HG03139 (cell line): ENCODE data around the gene USH2A.

Source experiments
- ATAC-seq: cut with Tn5 transposase; IDR thresholded peaks from one replicate; pipeline ENCODE4 v1.9.1; 2021; ENCODE audit not compliant: unreplicated experiment

USH2A gene

DNA sequence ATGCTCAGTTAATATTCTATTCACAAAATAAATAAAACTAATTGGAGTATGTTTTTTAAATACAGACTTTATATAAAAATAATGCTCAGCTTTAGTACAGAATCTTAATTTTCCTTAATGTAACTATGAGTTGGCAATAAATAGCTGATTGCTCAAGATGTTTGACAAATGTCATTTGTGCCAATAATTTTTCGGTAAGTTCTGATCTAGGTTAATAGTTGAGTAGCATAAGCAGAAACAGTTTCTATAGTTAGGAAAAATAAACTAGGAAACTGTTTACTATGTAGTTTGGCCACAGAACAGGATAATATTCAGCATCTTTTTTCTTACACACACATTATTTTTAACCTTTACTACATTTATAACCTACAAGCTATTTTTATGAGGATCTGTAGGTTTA lies 815.8 kb downstream of the USH2A start:
- no peak for ATAC-seq

DNA sequence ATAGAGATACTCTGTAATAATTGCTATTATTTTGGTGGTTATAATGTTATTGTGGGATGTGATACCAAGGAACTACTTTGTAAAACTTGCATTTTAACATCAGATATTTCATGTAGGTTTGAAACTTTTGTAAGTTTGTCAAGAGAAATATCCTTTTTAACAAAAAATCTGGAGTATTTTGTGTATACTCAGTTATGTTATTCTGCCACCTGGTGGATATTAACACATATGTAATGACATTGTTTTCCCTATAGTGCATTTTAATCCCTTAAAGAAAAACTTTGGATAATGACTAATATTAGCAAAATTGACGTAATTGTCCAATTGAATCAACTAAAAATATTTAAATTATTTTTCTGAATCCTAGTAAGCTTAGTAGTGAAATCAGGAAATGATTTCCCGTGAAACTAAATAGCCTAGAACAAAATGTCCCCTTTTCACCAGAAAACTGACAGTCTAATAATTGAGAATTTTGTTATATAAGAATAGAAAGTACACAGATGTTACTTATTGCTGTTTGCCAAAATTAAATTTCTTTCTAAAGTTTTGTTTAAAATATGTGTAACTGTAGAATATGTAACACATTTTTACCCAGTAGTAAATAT lies 816.6 kb downstream of the USH2A start:
- ATAC-seq = no peak

DNA sequence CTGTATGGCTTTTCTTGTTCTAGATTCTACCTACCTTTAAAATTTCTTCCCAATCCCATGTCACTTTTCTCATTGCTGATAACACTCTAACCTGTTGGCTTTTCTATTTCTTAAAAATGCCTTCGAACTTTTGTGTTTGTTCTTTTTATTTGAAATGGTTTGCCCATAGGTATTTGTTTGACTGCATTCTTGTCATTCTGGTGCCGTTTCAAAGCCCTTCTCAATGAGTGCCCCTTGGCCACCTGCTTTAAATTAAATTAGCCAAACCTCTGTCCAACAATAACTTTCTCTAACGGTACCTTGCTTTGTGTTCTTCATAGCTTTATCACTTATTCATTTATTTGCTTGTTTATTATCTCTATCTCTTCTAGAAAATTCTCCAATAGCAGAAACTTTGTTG lies 817.2 kb downstream of the USH2A start:
- no peak for ATAC-seq

DNA sequence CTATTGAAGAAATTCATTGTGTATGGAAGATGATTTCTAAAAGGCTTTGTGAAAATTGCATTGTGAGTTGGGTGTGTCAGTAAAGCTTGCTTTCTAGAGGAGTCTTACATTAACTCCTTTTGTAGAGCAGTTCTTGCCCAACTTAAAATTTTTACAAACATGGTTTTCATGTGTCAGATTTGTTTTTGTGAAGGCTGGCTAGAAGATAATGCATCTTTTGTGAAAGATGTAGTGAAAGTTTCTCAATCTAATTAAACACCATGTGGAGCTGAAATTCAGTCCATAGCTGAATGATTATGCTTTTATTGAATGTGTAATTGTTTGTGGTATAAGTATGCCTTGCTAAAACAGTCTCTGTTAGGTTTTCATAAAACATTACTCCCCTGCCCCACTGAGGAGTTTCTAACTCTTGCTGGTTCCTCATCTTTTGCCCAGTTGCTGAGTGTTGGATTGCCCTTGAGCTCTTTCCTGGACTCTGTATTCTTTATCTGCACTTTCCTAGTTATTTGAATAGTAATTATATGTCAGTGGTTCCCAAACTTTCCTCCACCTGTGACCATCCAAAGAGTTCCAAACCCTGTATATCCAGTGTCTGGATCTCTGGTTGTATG lies 818.1 kb downstream of the USH2A start:
- ATAC-seq = no peak

DNA sequence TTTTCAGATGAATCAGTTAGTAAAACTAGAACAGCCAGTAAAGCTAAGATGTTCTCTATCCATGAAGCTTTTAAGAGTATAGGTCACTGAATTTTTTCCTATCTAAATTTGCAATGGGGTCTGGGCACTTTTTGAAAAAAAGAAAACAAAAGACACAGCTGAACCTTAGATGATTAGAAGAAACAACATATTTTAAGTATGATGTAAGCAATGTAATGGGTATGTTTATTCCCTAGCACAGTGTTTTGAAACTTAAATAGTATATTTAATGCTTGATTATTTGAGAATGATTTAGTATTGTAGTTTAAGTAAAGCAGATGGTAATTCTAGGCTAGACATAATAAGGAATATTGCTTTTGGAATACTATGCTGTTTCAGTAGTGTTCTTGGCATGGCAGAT lies 819.9 kb downstream of the USH2A start:
- no peak for ATAC-seq

DNA sequence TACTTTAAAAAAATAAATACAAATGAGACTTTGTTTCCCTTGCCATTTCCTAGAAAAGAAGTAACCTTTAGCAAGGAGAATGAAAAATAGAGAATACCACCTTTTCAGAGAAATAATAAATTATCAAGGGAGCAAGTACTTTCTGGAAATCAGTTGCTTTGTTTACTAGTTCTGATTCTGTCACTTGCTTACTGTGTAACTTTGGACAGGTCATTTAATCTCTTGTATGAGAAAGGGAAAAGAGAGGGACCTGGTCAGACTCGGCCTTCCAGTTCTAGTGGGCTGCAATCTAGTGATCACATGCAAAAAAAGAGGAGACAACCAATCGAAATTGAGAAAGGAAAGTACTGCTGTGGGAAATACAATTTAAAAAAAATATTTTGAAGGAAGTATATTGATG lies 822.0 kb downstream of the USH2A start:
- ATAC-seq = no peak

DNA sequence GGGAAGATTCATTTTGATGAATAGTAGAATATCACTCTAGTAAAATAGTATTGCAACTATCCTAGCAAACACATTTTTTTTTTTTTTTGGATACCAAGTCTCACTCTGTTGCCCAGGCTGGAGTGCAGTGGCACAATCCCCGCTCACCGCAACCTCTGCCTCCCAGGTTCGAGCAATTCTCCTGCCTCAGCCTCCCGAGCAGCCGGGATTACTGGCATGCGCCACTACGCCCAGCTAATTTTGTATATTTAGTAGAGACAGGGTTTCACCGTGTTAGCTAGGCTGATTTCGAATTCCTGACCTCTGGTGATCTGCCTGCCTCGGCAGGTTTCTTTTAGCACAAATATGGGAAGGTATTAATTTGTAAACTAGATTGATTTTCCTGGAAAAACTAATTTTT lies 822.4 kb downstream of the USH2A start:
- no peak for ATAC-seq

DNA sequence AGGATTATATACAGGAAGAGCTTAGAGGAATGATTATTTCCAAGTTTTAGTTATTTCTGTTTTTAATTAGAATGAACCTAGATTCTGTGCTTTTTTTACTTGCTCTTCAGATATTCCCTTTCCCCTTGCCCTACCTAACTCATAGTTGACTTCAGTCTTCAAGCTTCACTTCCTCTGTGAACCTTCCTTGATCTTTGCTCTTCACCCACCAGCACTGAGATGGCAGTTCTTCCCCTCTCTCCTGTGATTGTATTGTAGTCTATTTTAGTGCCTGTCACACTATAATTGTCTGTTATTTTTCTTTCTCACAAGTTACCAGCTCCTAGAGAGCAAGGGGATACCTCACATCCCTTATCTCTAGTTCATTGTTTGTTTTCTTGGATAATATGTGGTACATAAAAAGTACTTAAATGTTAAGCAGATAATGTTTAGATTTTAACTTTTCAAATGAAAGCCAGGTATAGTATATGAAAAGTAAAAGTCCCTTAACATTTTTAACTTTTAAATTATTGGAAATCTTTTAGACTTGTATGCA lies 822.9 kb downstream of the USH2A start:
- no peak for ATAC-seq

DNA sequence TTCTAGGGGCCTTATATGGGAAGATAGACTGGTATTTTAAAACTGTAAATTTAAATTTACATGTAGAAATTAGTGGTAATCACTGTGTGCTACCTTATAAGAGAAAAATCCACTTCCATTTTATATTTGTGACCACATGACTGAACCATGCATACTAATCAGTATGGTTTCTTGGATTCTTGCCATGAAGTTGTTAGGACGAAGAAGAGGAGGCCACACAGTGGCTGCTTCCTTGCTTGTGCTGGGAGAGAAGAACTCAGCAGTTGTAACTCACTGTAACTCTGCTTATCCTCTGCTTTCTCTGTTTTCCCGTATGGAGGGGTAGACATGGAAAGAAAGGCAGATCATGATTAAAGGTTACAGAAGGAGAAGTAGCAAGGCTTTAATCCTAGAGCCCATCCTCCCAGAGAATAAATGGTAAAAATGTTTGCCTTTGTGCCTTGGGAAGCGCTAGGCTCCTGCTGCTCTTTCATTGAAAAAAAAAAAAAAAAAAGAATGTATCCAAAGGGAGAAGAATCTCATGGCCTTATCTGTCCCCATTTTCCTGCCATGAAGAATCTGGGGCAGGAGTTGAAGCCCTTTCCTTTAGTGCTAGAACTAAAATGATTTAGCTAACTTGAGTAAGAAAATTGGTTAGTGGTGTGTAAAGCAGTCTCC lies 823.7 kb downstream of the USH2A start:
- ATAC-seq = no peak

DNA sequence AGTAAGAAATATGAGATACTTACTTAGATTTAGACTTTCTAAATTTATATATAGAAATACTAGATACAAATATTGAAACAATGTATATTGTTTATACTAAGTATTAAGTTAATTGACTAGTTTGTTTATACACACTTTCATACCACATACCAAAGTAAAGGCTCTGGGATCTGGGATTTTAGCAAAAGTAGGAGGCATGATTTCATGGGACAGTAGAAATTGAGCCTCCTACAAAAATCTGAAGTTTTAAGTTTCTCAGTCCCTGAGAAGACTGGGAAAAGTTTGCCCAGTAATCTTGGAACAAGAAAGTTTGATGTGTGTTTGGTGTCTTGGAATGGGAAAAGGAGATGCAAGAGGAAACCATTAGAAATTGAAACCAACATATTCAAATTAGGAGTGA lies 825.3 kb downstream of the USH2A start:
- ATAC-seq = no peak

DNA sequence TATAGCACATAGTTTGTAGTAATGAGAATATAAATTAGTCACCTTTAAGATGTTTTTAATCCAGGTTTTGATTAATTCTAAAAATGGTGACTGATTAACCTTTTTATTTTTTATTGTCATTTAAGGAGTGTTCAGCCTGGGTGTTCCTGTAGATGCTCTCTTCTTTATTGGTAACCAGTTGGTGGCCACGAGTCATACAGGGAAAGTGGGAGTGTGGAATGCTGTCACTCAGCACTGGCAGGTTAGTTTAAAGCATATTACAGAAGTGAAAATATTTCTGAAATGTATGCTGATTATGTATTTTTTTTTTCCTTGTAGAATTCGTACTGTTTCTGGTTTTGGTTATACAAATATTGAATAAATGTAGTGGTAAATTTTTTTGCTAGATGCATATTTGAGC lies 828.0 kb downstream of the USH2A start:
- no peak for ATAC-seq

DNA sequence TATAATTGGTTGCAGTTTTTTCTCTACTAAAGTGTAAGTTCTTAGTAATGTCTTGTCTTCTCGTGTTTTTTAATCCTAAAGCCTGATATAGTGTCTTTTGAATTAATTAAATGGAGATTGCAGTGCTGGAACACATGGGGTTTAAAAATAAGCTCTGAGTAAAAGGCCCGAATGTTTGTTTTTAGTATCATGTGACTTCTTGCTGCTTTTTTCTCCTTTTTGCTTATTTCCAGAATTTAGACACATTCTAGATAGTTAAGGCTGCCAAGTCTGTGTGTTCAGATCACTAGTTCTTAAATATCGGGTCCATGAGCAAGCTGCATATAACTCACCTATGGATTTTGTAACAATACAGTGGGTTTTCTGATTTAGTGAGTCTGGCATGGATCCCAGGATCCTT lies 828.6 kb downstream of the USH2A start:
- ATAC-seq = no peak

DNA sequence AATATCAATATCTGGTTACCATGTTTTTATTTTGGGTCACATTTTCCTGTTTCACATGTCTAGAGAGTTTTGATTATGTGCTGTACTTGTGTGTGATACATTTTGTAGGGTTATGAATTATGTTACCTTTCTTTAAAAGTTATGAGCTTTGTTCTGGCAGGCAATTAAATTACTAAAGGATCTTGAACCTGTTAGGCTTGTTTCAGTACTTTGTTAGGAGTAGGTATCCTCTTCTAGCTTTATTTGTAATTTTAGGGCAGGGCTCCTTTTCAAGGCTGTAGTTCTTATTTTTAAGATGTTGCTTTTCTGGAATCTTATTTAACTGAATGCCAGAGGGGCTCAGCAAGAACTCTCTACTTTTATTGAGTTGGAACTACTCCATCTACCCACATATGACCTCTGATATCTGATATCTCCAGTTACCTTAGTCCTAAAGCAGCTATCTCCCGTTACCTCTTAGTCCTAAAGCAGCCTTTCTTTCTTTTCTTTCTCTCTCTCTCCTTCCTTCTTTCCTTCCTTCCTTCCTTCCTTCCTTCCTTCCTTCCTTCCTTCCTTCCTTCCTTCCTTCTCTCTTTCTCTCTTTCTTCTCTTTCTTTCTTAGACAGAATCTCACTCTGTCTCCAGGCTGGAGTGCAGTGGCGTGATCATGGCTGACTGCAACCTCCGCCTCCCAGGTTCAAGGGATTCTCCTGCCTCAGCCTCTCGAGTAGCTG lies 832.3 kb downstream of the USH2A start:
- ATAC-seq = no peak

DNA sequence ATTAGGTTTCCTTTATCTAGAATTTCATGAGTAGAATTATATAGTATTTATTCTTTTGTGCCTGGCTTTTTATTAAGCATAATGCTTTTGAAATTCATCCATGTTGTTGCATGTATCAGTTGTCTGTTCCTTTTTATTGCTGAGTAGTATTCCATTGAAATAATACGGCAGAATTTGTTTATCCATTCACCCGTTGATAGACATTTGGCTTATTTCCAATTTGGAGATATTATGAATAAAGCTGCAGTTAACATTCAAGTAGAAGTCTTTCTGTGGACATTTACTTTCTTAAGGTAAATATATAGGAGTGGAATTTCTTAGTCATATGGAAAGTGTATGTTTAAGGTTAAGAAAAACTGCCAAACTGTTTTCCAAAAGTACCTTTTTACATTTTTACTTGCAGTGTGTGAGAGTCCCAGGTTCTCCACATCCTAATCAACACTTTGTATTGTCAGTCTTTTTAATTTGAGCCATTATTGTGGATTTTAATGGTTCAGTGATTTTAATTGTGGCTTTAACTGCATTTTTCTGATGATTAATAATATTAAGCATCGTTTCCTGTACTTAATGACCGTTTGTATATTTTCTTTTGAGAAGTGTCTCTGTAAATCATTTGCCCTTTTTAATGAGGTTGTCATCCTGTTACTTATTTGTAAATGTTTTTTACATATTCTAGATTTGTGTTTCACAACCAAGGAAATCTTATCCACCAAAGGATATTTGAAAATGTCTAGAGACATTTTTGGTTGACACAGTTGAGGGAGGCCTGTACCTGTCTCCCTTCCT lies 833.4 kb downstream of the USH2A start:
- no peak for ATAC-seq

DNA sequence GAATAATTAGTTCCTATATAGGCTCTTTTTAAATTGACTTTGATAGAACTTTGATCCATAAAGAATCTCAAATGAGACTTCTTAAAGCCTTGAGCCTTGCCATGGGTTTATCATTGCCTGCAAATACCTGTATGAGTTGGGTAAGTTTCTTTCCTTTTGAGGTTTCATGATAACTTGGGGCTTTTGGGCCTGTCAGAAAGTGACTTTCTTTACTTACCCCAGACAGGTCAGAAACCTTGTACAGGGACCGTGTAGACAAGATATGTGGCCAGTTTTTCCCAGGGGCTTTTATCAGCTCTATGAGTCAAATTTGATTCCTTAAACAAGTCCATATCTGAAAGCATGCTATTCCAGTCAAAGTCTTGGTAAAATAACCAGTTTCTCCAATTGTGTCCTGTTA lies 838.9 kb downstream of the USH2A start:
- ATAC-seq = no peak

DNA sequence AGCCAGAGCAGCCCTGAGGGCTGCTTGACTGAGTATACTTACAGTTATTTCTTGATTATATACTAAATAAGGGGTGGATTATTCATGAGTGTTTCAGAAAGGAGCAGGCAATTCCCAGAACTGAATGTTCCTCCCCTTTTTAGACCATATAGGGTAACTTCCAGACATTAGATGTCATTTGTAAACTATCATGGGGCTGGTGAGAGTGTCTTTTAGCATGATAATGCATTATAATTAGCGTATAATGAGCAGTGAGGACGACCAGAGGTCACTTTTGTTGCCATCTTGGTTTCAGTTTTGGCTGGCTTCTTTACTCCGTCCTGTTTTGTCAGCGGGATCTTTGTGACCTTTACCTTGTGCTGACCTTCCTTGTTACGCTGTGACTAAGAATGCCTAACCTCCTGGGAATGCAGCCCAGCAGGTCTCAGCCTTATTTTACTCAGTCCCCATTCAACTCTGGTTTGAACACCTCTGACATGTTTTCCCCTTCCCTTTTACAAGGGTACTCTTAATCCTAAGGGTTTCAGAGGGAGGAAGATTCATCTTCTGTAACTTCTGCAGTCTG lies 840.0 kb downstream of the USH2A start:
- ATAC-seq = no peak

DNA sequence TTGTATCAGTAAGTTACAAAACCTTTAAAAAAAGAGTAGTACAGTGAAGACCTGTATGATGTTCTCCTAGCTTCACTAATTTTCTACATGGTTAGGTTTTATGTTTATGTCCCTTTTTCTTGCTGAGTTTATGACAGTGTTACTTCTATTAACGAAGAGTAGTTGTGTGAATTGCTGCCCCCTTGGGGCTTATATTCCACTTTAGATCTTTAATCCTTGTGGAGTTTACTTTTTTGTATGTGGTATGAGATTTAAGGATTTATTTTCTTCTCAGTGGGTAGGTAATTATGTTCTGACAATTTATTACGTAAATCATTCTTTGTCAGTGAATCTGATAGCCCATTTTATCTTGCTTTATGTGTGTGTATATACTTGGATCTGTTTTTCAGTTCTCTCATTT lies 841.4 kb downstream of the USH2A start:
- no peak for ATAC-seq
